Embryonic facial prominence (tissue), 1 donor: ENCODE results near the gene GATA2.

Experiments
- DNase-seq: peaks from one replicate; pipeline ENCODE4 v3.0.0-alpha.2; 2016; ENCODE audit errors: extremely low spot score

Gene GATA2

DNA sequence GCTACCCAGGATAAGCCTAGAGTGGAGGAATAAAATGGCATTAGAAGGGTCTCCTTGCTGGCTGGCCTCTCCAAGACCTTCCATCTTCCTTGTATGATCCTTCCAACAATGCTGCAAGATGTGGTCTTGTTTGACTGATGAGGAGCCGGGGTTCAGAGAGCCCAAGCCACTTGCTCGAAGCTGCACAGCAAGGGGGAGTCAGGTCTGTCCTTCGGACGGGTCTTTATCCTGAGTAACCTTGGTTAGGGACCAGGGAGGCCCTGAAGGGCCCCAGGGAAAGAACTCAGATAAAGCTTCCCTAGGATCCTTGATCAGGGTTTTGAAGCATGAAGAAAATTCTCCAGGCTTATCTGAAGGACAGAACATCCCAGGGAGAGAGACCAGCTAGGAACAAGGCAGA lies 19.3 kb downstream of the GATA2 start:
- no peak for DNase-seq

GRCh38 chr3:128473180-128473519 lies 19.9 kb downstream of the GATA2 start:
- DNase-seq = no peak

DNA sequence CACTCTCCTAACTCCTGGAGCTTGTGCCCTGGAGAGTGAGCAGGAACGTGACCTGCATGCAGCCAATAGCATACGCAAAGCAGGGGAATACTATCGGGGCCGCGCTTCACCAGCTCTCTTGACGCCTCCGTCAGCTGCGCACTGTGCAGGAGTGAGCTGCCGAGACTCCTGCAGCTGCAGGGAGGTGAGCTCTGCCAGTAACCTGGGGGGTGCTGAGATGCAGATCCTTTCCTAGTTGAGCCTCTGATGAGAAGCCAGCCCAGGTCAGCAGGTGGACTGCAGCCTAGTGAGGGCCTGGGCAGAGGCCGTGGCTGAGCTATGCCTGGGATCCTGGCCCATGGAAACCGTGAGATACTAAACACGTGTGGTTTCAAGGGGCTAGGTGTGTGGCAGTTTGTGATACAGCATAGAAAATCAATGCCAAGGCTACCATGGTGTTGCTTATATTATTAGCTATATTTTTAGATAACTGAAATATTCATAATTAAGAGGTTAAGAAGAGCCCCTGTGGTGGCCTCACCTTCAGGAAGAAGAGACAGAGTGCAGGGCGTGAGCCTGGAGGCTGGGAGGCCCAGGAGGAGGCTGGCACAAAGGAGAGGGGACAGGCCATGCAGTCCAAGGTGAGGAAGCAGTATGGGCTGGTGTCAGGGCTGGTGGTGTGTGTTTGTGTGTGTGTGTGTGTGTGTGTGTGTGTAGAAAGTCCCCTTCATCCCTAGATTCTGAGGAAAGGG lies 20.4 kb downstream of the GATA2 start:
- no peak for DNase-seq

- DNase-seq = no peak
These were observed 21.3 kb downstream of the GATA2 start for GRCh38 chr3:128471720-128472119.

- no peak for DNase-seq
These were observed 21.9 kb downstream of the GATA2 start for GRCh38 chr3:128471110-128471509.

DNA sequence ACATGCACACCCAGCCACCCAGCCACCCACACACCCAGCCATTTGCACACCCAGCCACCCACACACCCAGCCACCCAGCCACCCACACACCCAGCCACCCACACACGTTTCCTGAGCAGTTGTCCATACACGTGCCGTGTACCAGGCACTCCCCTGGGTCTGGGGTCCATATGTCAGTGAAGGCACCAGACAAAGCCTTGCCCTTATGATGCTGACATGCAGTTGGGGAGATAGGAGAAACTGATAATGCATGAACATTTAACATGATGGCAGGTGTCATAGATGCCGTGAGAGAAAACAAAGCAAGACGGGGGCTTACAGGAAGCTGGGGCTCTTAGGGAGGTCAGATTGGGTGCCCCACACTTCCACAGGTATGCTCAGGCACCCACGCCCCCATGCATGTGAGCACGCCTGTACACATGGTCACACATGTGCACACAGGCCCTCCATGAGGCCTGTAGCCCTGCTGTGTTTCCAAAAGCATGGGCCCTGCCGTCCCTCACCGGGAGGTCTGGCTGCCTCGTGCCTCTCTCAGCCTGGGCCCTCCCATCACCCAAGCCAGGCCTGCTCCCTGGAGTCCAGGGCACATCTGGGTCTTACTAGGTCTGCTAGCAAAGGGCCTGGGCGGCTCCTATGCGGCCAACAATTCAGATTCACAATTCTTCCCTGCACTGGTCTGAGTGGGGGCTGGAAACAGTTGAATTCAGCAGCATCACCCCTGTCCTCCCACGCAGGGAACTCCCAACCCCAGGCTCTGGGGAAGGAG lies 22.7 kb downstream of the GATA2 start:
- no peak for DNase-seq

DNA sequence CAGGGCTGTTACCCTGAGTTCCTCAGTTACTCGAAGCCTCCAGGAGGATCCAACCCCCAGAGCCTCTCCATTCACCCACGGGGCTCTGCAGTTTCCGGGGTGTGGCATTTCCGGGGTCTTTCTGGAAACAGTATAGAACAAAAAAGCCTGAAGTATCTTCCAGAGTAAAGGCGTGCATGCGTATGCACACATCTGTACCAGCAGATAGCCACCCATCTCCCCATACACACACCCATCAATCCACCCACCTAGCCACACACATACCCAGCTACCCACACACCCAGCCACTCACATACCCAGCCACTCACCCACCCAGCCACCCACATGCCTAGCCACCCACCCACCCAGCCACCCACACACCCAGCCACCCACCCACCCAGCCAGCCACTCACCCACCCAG lies 23.4 kb downstream of the GATA2 start:
- DNase-seq = no peak

GRCh38 chr3:128468791-128469527 lies 24.0 kb downstream of the GATA2 start:
- DNase-seq = no peak

DNA sequence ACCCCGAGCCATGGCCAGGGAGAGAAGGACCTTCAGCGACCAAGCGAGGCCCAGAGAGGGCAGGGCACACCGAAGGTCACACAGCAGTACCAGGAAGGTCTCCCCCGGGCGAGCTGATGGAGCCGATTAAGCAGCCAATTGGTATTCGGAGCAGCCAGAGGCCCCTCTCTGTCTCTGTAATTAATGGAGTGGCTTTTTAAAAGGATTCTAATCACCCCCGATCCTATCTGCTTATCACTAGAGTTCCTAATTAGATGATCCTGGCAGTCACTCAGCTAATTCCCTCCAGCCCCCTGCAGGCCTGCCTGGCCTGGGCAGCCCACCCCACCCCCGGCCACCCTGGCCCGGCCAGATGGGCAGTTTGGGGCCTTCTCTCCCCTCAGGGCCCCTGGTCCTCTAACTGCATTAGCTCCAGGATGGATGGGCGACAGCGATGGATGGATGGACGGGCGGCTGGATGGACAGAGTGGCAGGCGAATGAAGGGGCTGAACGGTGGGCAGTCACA lies 24.7 kb downstream of the GATA2 start:
- DNase-seq = no peak

- DNase-seq = no peak
These were observed 26.0 kb downstream of the GATA2 start, which contains the start of gene DNAJB8 for GRCh38 chr3:128466840-128467541. Gene DNAJB8, minus strand, starts transcription at chr3:128466890. Its CDS starts 3,645 bp downstream, at chr3:128463245.

GRCh38 chr3:128464702-128465101 lies 28.3 kb downstream of the GATA2 start:
- DNase-seq = no peak

DNA sequence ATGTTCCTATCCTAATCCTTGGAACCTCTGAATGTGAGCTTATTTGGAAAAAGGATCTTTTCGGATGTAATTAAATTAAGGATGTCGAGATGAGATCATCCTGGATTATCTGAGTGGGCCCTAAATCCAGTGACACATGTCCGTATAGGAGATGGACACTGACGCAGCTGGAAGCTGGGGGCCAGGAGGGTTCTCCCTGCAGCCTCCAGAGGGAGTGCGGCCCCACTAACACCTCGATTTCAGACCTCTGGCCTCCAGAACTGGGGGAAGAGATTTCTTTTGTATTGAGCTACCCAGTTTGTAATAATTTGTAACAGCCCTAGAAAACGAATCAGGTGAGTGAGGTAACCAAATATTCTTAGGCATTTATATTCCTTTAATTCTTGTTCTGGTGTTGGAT lies 28.8 kb downstream of the GATA2 start:
- no peak for DNase-seq

DNA sequence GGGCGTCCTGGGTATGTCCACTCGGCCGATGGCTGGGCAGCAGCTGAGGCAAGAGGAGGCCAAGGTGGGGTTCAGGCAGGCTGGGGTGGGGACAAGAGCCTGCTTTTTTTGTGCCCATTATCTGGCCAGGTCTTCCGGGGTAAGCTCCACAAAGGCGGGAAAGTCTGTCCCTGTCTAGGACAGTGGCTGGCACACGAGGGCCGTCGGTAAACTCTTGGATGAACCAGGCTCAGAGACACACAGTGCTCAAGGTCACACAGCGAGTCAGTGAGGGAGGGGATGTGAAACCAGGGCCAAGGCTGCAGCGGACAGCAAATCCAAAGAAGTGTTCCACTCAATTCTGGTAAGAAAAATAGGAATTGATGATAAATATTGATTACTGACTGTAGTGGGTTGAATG lies 29.2 kb downstream of the GATA2 start:
- DNase-seq = no peak

DNA sequence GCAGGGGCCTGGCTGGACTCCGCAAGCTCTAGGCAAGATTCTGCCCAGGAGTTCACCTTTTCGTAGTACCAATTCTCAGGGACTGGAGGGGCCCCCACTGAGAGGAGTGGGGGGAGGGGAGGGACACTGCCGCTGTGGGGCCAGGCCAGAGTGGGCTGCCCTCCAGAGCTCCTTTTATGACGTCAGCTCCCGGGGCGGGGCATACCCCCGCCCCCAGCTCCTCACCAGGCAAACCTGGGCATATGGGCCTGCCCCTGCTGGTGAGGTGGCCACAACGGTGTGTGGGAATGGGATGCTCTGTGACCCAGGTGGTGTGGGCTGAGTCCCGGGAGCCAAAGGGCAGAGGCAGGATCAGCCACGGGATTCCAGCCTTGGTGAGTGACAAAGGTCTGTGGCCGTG lies 29.6 kb downstream of the GATA2 start:
- no peak for DNase-seq

DNA sequence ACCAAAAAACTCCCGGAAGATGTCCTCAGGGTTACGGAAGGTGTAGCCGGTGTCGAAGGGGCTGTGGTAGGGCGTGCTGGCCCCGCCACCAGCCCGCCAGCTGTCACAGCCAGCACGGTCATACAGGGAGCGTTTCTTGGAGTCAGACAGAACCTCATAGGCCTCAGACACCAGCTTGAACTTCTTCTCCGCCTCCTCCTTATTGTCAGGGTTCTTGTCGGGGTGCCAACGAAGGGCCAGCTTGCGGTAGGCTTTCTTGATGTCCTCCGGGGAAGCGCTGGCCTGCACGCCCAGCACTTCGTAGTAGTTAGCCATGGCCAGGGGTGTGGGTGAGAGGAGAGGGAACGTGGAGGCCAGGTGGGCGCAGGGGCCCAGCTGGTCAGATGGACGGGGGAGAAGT lies 30.1 kb downstream of the GATA2 start:
- DNase-seq = no peak

- DNase-seq = no peak
These were observed 30.6 kb downstream of the GATA2 start for GRCh38 chr3:128462341-128462910.

- DNase-seq = no peak
These were observed 31.3 kb downstream of the GATA2 start for GRCh38 chr3:128461731-128462130.

DNA sequence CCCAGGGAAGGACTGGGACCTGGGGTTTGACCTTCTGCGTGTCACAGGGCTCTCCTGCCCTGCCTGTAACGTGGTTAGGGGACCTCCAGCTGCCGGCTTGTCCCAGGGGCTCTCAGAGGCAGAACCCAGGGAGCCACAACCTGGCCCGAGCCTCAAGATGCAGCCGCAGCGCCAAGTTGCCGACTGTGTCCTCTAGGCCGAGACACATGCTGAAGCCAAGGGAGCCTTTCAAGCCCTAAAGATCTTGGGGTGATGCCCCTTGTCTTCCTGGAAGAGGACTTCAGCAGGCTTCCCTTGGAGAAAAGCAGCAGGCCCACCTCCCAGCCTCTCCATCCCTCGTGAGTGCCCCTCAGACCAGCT lies 33.6 kb downstream of the GATA2 start:
- no peak for DNase-seq

DNA sequence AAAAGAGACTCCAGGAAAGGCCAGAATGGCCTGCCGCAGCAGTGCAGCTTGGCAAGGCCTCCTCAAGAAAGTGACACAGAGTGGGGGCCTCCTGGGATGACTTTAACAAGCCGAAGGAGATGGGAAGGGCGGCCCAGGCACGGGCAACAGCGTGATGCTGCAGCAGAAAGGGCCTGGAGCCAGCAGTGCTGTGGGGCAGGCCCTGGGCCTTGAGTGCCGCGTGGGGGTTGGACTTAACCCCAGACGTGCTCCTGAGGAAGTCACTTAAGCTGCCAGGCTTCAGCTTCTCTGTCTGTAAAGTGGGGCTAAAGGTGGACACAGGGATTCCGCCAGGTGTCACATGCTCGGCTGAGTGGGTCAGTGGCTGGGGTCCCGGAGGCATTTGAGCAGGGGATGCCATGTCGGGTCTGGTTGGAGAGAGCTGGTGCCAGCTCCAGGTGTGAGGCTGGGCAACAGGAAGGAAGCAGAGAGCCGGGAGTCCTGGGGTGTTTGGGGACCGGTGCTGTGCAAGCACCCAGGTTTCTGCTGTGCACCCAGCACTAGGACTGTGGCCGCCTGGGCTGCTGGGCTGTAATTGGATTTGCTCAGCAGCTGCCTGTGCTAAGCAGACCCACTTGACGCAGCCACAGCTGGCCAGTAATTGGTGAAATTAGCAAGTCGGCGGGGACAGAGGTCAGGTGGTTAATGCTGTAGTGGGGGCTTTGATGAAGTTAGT lies 34.1 kb downstream of the GATA2 start:
- no peak for DNase-seq

GRCh38 chr3:128457937-128458336 lies 35.1 kb downstream of the GATA2 start:
- no peak for DNase-seq
